ENCODE data around the gene CSNK1G2. TPM values are rescaled to one million over a fixed set of nuclear protein-coding genes. Genes with fewer than 3 reads are reported as not detected.

Gene CSNK1G2
- total and polyA plus RNA-seq, 9 donors: 32.2 to 46.2 (median 41.7) TPM

DNA sequence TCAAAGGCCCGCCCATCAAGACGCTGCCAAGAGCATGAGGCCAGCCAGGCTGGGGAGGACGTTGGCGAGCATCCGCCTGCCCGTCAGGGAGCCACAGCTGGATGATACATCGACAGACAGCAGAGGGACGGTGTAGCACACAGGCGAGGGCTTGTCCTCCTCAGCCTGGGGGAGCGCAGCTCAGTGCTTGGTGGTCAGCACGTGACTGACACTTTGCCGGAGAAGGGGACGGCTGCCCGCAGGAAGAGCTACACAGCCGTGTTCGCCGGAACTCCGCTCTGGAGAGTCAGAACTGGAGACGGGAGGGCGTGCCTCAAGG lies 34.1 kb downstream of the CSNK1G2 start:
- H3K36me3 ChIP-seq (ENCODE audit: control insufficient read depth, insufficient read depth, low read length): peaks cover 37% of the 10 kb centered on the region
- H3K27me3 ChIP-seq (ENCODE audit: control insufficient read depth, insufficient read depth, low read length): no peaks in the 10 kb centered on the region
- H3K27ac ChIP-seq (ENCODE audit: low read length): no peak overlapping the region
- DNase-seq: no peak
- WGBS (ENCODE audit: insufficient coverage): 69% methylated on average over 13 of the region's 20 CpGs
- no peaks in the 10 kb centered on the region for H3K9me3 ChIP-seq (replicated peaks; ENCODE audit: control insufficient read depth, low read depth, low read length)
- no peak overlapping the region for H3K4me3 ChIP-seq (ENCODE audit: low read length)
- H3K4me1 ChIP-seq (ENCODE audit: control insufficient read depth, insufficient read depth, low read length): no peaks in the 10 kb centered on the region

DNA sequence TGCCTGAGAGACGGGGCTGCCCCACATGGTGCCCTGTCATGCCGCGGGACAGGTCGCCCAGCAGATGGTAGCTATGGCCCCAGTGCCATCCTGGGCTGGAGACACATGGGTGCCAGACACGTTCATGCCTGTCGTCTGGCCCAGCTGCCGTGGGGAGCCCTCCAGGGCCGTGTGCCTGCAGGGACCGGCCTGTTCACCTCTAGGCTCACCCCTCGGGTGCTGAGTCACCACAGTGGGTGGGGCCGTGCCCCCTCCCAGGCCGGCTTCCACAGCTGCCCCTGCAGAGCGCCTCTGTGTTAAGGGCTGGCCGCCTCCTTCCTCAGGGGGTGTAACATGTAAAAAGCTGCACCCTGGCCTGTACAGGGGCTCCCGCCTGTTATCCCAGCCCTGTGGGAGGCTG lies 36.1 kb downstream of the CSNK1G2 start:
- Histone ChIP-seq H3K27me3 (ENCODE audit: control insufficient read depth, insufficient read depth, low read length) (no peaks in the 10 kb centered on the region), H3K27ac (ENCODE audit: low read length) (no peak overlapping the region), H3K9me3 (replicated peaks; ENCODE audit: control insufficient read depth, low read depth, low read length) (no peaks in the 10 kb centered on the region), H3K36me3 (ENCODE audit: control insufficient read depth, insufficient read depth, low read length) (peaks cover 43% of the 10 kb centered on the region), H3K4me1 (ENCODE audit: control insufficient read depth, insufficient read depth, low read length) (no peaks in the 10 kb centered on the region), H3K4me3 (ENCODE audit: low read length) (no peak overlapping the region)
- WGBS (ENCODE audit: insufficient coverage): 95% methylated on average over 13 of the region's 15 CpGs
- no peak for DNase-seq

DNA sequence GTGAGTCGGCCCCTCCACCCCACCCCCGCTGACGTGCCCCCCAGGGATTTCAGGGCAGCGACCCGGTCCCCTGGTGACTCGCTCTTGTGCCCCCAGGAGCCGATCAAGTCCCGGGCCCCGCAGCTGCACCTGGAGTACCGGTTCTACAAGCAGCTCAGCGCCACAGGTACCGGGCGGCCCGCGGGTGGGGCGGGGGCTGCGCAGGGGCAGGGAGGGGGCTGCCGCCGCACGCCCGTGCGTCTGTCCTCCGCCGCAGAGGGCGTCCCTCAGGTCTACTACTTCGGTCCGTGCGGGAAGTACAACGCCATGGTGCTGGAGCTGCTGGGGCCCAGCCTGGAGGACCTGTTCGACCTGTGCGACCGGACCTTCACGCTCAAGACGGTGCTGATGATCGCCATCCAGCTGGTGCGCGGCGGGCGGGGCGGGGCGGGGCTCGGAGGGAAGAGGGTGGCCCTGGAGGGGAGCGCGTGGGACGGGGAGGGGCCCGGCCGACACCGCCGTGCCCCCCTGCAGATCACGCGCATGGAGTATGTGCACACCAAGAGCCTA lies 37.4 kb downstream of the CSNK1G2 start:
- DNase-seq: no peak
- Histone ChIP-seq H3K9me3 (replicated peaks; ENCODE audit: control insufficient read depth, low read depth, low read length) (no peaks in the 10 kb centered on the region), H3K27me3 (ENCODE audit: control insufficient read depth, insufficient read depth, low read length) (no peaks in the 10 kb centered on the region), H3K4me3 (ENCODE audit: low read length) (no peak overlapping the region), H3K27ac (ENCODE audit: low read length) (no peak overlapping the region), H3K4me1 (ENCODE audit: control insufficient read depth, insufficient read depth, low read length) (no peaks in the 10 kb centered on the region), H3K36me3 (ENCODE audit: control insufficient read depth, insufficient read depth, low read length) (peaks cover 50% of the 10 kb centered on the region)
- 95% methylated on average over 51 of the region's 51 CpGs for WGBS (ENCODE audit: insufficient coverage)

DNA sequence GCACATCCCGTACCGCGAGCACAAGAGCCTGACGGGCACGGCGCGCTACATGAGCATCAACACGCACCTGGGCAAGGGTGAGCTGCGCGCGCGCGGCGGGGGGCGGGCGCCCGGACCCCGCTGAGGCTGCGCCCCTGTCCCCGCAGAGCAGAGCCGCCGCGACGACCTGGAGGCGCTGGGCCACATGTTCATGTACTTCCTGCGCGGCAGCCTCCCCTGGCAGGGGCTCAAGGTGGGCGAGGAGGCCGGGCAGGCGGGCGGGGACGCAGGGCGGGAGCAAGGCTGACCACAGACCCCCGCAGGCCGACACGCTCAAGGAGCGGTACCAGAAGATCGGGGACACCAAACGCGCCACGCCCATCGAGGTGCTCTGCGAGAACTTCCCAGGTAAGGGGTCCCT lies 38.0 kb downstream of the CSNK1G2 start:
- no peaks in the 10 kb centered on the region for H3K9me3 ChIP-seq (replicated peaks; ENCODE audit: control insufficient read depth, low read depth, low read length)
- H3K36me3 ChIP-seq (ENCODE audit: control insufficient read depth, insufficient read depth, low read length): peaks cover 50% of the 10 kb centered on the region
- H3K27me3 ChIP-seq (ENCODE audit: control insufficient read depth, insufficient read depth, low read length): no peaks in the 10 kb centered on the region
- DNase-seq: no peak
- WGBS (ENCODE audit: insufficient coverage): 93% methylated on average over 30 of the region's 43 CpGs
- no peaks in the 10 kb centered on the region for H3K4me1 ChIP-seq (ENCODE audit: control insufficient read depth, insufficient read depth, low read length)
- H3K4me3 ChIP-seq (ENCODE audit: low read length): no peak overlapping the region
- no peak overlapping the region for H3K27ac ChIP-seq (ENCODE audit: low read length)

DNA sequence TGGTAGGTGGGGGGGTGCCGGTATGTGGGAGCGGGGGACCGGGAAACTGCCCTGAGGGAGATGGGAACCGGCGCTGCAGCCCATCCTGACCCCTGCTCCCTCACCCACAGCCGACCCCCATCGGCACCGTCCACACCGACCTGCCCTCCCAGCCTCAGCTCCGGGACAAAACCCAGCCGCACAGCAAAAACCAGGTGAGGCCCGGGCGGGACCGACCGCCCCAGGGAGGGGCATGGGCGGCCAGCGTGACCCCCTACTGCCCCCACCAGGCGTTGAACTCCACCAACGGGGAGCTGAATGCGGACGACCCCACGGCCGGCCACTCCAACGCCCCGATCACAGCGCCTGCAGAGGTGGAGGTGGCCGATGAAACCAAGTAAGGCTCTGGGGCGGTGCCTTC lies 38.7 kb downstream of the CSNK1G2 start:
- Histone ChIP-seq H3K4me3 (ENCODE audit: low read length) (no peak overlapping the region), H3K9me3 (replicated peaks; ENCODE audit: control insufficient read depth, low read depth, low read length) (no peaks in the 10 kb centered on the region), H3K36me3 (ENCODE audit: control insufficient read depth, insufficient read depth, low read length) (peaks cover 49% of the 10 kb centered on the region), H3K27me3 (ENCODE audit: control insufficient read depth, insufficient read depth, low read length) (no peaks in the 10 kb centered on the region), H3K4me1 (ENCODE audit: control insufficient read depth, insufficient read depth, low read length) (no peaks in the 10 kb centered on the region), H3K27ac (ENCODE audit: low read length) (no peak overlapping the region)
- no peak for DNase-seq
- WGBS (ENCODE audit: insufficient coverage): 100% methylated on average over 8 of the region's 28 CpGs

DNA sequence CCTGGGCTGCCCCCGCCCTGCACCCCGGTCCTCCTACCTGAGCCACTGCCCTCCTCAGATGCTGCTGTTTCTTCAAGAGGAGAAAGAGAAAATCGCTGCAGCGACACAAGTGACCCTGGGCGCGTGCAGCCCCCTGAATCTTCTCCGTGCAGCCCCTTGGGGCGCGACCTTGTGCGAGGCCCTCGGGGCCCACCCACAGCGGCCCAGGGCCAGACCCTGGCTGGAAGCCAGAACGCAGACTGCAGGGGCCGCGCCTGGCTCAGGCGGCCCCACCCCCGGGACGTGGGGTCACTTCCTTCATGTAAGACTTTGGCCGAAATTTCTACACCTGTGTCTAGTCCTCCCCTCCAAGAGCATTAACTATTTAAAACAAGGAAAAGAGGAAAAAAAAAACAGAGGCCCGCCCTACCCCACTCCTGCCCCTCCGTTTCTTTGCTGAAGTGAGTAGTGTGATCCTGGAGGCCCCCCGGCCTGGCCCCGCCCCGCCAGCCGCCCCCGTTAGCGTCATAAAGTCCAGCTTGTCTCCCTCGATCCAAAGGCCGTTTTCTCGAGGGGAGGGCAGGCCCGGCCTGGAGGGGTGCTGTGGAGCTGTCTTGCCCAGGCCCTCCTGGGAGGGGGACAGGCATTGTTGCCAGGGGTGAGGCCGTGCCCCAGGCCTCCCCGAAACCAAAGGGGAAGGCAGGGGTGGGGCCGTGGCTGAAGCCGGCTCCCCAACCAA lies 39.3 kb downstream of the CSNK1G2 start:
- peaks cover 52% of the 10 kb centered on the region for H3K36me3 ChIP-seq (ENCODE audit: control insufficient read depth, insufficient read depth, low read length)
- no peak overlapping the region for H3K4me3 ChIP-seq (ENCODE audit: low read length)
- DNase-seq: no peak
- H3K27me3 ChIP-seq (ENCODE audit: control insufficient read depth, insufficient read depth, low read length): no peaks in the 10 kb centered on the region
- no peak overlapping the region for H3K27ac ChIP-seq (ENCODE audit: low read length)
- H3K9me3 ChIP-seq (replicated peaks; ENCODE audit: control insufficient read depth, low read depth, low read length): no peaks in the 10 kb centered on the region
- 74% methylated on average over 21 of the region's 35 CpGs for WGBS (ENCODE audit: insufficient coverage)
- H3K4me1 ChIP-seq (ENCODE audit: control insufficient read depth, insufficient read depth, low read length): no peaks in the 10 kb centered on the region

DNA sequence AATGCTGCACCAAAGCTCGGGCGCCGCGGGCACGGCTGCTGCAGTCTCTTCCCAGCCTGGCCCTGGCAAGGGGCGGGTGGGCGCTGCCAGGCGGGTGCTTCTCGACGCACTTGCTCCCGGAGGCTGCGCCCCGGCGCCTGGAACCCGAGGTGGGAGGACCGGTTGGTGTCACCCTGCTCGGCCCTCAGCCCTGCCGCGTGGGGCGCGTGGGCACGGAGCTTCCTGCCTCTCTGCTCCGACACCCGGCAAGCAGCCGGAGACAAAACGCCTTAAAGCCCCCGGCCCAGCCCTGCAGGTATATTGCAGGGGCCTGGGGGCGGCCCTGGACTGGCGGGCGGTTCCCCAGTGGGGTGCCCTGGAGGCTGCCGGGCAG lies 39.8 kb downstream of the CSNK1G2 start:
- no peaks in the 10 kb centered on the region for H3K4me1 ChIP-seq (ENCODE audit: control insufficient read depth, insufficient read depth, low read length)
- no peaks in the 10 kb centered on the region for H3K27me3 ChIP-seq (ENCODE audit: control insufficient read depth, insufficient read depth, low read length)
- WGBS (ENCODE audit: insufficient coverage): 94% methylated on average over 29 of the region's 31 CpGs
- no peak overlapping the region for H3K4me3 ChIP-seq (ENCODE audit: low read length)
- H3K27ac ChIP-seq (ENCODE audit: low read length): no peak overlapping the region
- no peaks in the 10 kb centered on the region for H3K9me3 ChIP-seq (replicated peaks; ENCODE audit: control insufficient read depth, low read depth, low read length)
- peaks cover 53% of the 10 kb centered on the region for H3K36me3 ChIP-seq (ENCODE audit: control insufficient read depth, insufficient read depth, low read length)
- DNase-seq: no peak

DNA sequence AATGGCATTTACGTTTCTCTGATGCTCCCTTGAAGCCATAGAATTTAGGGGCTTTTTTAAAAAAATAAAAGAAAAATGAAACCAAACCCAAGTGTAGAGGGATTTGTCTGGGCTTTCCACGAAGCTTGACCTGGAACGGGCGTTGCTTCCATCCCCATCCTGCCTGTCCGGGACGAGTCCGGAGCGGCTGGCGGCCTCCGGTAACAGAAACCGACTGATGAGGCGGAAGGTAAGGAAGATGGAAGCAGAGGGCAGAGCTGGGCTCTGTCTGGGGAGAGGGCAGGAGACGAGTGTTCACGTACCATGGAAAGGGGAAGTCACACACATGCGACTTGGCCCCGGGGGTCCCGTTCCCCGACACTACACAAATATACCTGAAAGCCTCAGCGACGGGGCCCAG lies 40.3 kb downstream of the CSNK1G2 start:
- Histone ChIP-seq H3K27me3 (ENCODE audit: control insufficient read depth, insufficient read depth, low read length) (no peaks in the 10 kb centered on the region), H3K27ac (ENCODE audit: low read length) (no peak overlapping the region), H3K36me3 (ENCODE audit: control insufficient read depth, insufficient read depth, low read length) (peaks cover 53% of the 10 kb centered on the region), H3K4me1 (ENCODE audit: control insufficient read depth, insufficient read depth, low read length) (no peaks in the 10 kb centered on the region), H3K4me3 (ENCODE audit: low read length) (no peak overlapping the region), H3K9me3 (replicated peaks; ENCODE audit: control insufficient read depth, low read depth, low read length) (no peaks in the 10 kb centered on the region)
- DNase-seq: no peak
- 87% methylated on average over 19 of the region's 20 CpGs for WGBS (ENCODE audit: insufficient coverage)

DNA sequence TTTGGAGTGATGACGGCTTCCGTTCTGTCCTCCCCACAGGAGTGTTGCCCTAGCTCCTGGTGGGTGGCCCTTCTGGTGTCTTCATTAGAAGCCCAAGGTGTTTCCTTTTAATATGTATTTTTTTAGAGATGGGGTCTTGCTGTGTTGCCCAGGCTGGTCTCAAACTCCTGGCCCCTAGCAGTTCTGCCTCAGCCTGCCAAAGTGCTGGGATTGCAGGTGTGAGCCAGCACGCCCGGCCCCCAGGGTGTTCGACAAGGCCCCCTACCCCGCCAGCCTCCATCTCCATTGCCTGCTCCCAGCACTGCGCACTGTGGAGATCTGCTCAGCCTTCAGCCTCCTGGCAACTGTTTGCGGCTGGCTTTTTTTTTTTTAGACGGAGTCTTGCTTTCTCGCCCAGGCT lies 43.4 kb downstream of the CSNK1G2 start:
- no peaks in the 10 kb centered on the region for H3K27me3 ChIP-seq (ENCODE audit: control insufficient read depth, insufficient read depth, low read length)
- peaks cover 71% of the 10 kb centered on the region for H3K36me3 ChIP-seq (ENCODE audit: control insufficient read depth, insufficient read depth, low read length)
- WGBS (ENCODE audit: insufficient coverage): 89% methylated on average over 8 of the region's 10 CpGs
- no peaks in the 10 kb centered on the region for H3K4me1 ChIP-seq (ENCODE audit: control insufficient read depth, insufficient read depth, low read length)
- H3K27ac ChIP-seq (ENCODE audit: low read length): no peak overlapping the region
- no peaks in the 10 kb centered on the region for H3K9me3 ChIP-seq (replicated peaks; ENCODE audit: control insufficient read depth, low read depth, low read length)
- no peak overlapping the region for H3K4me3 ChIP-seq (ENCODE audit: low read length)
- no peak for DNase-seq

DNA sequence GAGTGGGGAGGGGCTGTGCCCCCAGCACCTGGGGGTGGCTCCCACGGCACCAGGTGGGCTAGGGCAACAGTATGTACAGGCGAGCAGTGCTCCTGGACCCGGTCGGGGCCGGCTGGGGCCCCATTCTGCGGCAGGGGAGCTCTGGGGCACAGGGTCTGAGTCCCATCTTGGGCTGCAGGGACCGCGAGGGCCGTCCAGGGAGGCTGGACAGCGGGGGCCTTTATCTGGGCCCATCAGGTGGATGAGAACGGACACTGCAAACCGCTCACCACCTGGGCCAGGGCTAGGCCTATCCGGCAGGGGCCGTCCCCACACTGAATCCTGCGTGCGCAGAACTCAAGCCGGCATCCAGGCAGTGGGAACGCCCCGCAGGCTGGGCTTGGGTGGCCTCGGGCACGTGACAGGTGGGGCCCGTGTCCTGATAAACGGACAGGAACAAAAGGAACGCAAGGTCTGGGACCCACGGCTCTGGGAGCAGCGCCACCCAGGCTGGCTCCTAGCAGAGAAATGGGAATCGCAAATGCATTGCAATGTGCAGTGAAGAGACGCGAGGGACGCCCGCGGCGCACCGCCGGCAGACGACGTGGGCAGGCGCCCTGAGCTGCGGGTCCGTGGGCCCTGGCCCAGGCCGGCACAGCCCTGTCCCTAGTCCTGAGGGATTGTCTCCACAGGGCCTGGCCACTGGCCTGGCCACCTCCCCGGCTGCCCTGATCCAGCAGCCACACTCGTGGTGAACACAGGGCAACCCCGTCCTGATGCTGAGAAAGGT lies 44.8 kb downstream of the CSNK1G2 start:
- no peak overlapping the region for H3K4me3 ChIP-seq (ENCODE audit: low read length)
- peaks cover 71% of the 10 kb centered on the region for H3K36me3 ChIP-seq (ENCODE audit: control insufficient read depth, insufficient read depth, low read length)
- H3K9me3 ChIP-seq (replicated peaks; ENCODE audit: control insufficient read depth, low read depth, low read length): no peaks in the 10 kb centered on the region
- H3K27me3 ChIP-seq (ENCODE audit: control insufficient read depth, insufficient read depth, low read length): no peaks in the 10 kb centered on the region
- no peak for DNase-seq
- no peaks in the 10 kb centered on the region for H3K4me1 ChIP-seq (ENCODE audit: control insufficient read depth, insufficient read depth, low read length)
- no peak overlapping the region for H3K27ac ChIP-seq (ENCODE audit: low read length)
- WGBS (ENCODE audit: insufficient coverage): 88% methylated on average over 43 of the region's 44 CpGs

Measured in muscle of leg (tissue), 11 donors.